ENCODE results near the gene RNF144B.

RNF144B gene

GRCh38 chr6:18412068-18412467 is 24.9 kb downstream of the RNF144B start:
- DNase-seq = no peak

- no peak for DNase-seq
These were observed 25.5 kb downstream of the RNF144B start for GRCh38 chr6:18412644-18413043.

- DNase-seq = no peak
These were observed 26.2 kb downstream of the RNF144B start for GRCh38 chr6:18413381-18413780.

GRCh38 chr6:18414116-18414515 is 27.0 kb downstream of the RNF144B start:
- DNase-seq = no peak

GRCh38 chr6:18415207-18415606 is 28.1 kb downstream of the RNF144B start:
- no peak for DNase-seq

GRCh38 chr6:18415671-18416340 is 28.7 kb downstream of the RNF144B start:
- DNase-seq = no peak

- DNase-seq = no peak
These were observed 29.2 kb downstream of the RNF144B start for GRCh38 chr6:18416341-18416679.

- DNase-seq = no peak
These were observed 33.2 kb downstream of the RNF144B start for GRCh38 chr6:18420328-18420727.

GRCh38 chr6:18422136-18422535 is 35.0 kb downstream of the RNF144B start:
- no peak for DNase-seq

GRCh38 chr6:18423426-18423825 is 36.3 kb downstream of the RNF144B start:
- DNase-seq = no peak

GRCh38 chr6:18424201-18424600 is 37.1 kb downstream of the RNF144B start:
- DNase-seq = no peak

GRCh38 chr6:18425218-18425617 is 38.1 kb downstream of the RNF144B start:
- DNase-seq = no peak

- DNase-seq = no peak
These were observed 40.1 kb downstream of the RNF144B start for GRCh38 chr6:18427296-18427695.

- DNase-seq = no peak
These were observed 42.6 kb downstream of the RNF144B start for GRCh38 chr6:18429655-18430297.

GRCh38 chr6:18431581-18431980 is 44.4 kb downstream of the RNF144B start:
- DNase-seq = no peak

- DNase-seq = no peak
These were observed 45.0 kb downstream of the RNF144B start for GRCh38 chr6:18432180-18432579.

- no peak for DNase-seq
These were observed 45.5 kb downstream of the RNF144B start for GRCh38 chr6:18432619-18433018.

GRCh38 chr6:18433059-18433458 is 45.9 kb downstream of the RNF144B start:
- DNase-seq = no peak

- no peak for DNase-seq
These were observed 49.2 kb downstream of the RNF144B start for GRCh38 chr6:18436341-18436740.

- DNase-seq = no peak
These were observed 52.4 kb downstream of the RNF144B start for GRCh38 chr6:18439581-18439980.

GRCh38 chr6:18441251-18441979 is 54.3 kb downstream of the RNF144B start:
- no peak for DNase-seq

GRCh38 chr6:18444111-18444510 is 57.0 kb downstream of the RNF144B start:
- no peak for DNase-seq

- no peak for DNase-seq
These were observed 58.1 kb downstream of the RNF144B start for GRCh38 chr6:18445228-18445627.

GRCh38 chr6:18446771-18447170 is 59.6 kb downstream of the RNF144B start:
- DNase-seq = no peak
